WERI-Rb-1 (cell line): ENCODE results near the gene ZNF507.

Experiments
- DNase-seq: peaks from one replicate; pipeline ENCODE4 v3.0.0-alpha.2; 2020
- H3K27ac ChIP-seq: fragments of 250-450 bp; sonication (Bioruptor Pico); 2 replicates; pipeline ENCODE4 v1.5.1; 2020; ENCODE audit warnings: mild to moderate bottlenecking, moderate library complexity
- H3K27me3 ChIP-seq: fragments of 250-450 bp; sonication (Bioruptor Pico); 2 replicates; pipeline ENCODE4 v1.5.1; 2021; ENCODE audit warnings: mild to moderate bottlenecking, low read depth, moderate library complexity; ENCODE audit not compliant: insufficient read depth, severe bottlenecking
- H3K36me3 ChIP-seq: fragments of 250-450 bp; sonication (Bioruptor Pico); 2 replicates; pipeline ENCODE4 v1.5.1; 2020; ENCODE audit warnings: mild to moderate bottlenecking, moderate library complexity
- H3K4me3 ChIP-seq: 2 replicates; pipeline ENCODE4 v1.5.1; 2011; ENCODE audit warnings: low read depth, mild to moderate bottlenecking, control low read depth, low read length
- H3K9me3 ChIP-seq: fragments of 250-450 bp; sonication (Bioruptor Pico); 2 replicates; pipeline ENCODE4 v1.5.1; 2021; ENCODE audit warnings: mild to moderate bottlenecking, moderate library complexity; ENCODE audit not compliant: severe bottlenecking
- CTCF ChIP-seq: IDR thresholded peaks from 2 replicates; pipeline ENCODE4 v1.5.1; 2011; ENCODE audit warnings: low read depth, mild to moderate bottlenecking, control low read depth, inconsistent platforms, low read length

The ZNF507 gene

DNA sequence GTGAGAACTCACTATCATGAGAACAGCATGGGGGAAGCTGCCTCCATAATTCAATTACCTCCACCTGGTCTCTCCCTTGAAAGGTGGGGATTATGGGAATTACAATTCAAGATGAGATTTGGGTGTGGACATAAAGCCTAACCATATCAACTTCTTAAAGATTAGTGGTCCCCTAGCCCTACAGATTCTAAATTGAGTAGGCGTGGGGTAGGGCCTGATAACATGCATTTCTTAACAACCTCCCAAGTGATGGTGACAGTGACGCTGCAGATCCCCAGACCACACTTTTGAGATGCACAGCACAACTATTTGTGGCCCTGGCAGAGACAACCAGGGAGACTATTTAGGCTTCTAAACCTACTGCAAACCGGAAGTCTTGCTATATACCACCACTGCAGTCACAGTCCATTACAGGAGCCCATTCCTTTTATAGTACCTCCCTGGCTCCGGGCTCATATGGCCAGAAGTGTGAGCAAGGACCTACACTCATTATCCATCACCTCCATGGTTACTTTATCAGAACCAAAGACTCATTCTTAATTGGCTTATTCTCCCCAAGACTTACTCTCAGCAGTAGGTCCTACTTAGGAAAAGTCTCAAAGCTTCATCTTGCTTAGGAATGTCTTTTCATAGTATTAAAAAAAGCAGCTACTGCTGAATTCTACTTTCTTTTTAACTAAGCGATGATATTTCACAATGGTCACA, 58.0 kb downstream of the ZNF507 start:
- H3K27ac ChIP-seq = no peak overlapping the region
- peak; percentile 12 for DNase-seq
- TF ChIP-seq CTCF = no peak
- H3K27me3 ChIP-seq = no peaks in the 10 kb centered on the region
- H3K9me3 ChIP-seq = no peaks in the 10 kb centered on the region
- H3K4me3 ChIP-seq = no peak overlapping the region
- H3K36me3 ChIP-seq = peaks cover 2% of the 10 kb centered on the region

DNA sequence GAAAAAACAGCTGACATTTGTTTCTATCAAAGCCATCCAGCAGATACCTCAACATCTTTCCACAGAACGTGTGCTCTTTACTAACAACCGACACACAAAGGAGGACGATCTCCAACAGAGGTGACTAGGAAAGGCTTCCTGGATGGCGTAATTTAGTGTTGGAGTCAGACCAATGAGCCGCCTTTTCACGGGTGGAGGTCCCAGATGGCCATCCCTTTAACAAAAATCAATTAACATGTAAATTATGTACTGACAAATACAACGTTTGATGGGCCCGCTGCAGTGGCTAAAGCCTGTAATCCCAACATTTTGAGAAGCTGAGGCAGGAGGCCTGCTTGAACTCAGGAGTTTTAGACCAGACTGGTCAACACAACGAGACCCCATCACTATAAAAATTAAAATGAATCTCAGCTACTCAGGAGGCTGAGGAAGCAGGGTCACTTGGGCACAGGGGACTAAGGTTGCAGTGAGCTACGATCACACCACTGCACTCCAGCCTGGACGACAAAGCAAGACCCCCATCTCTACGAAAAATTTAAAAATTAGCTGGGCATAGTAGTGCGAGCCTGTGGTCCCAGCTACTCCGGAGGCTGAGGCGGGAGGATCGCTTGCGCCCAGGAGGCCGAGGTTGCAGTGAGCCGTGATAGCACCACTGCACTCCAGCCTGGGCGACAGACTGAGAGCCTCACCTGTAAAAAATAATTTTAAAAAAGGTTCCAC, 59.0 kb downstream of the ZNF507 start:
- Histone ChIP-seq H3K27ac (peak overlapping the region; percentile 92), H3K9me3 (no peaks in the 10 kb centered on the region), H3K27me3 (no peaks in the 10 kb centered on the region), H3K36me3 (peaks cover 11% of the 10 kb centered on the region), H3K4me3 (peak overlapping the region; percentile 52)
- DNase-seq = no peak
- no peak for TF ChIP-seq CTCF

GRCh38 chr19:32404933-32405430, 59.6 kb downstream of the ZNF507 start:
- Histone ChIP-seq H3K27me3 (no peaks in the 10 kb centered on the region), H3K9me3 (no peaks in the 10 kb centered on the region), H3K4me3 (peak overlapping the region; percentile 52), H3K36me3 (peaks cover 17% of the 10 kb centered on the region), H3K27ac (peak overlapping the region; percentile 92)
- DNase-seq = peak; percentile 42
- TF ChIP-seq CTCF = no peak

GRCh38 chr19:32405431-32406160, 60.2 kb downstream of the ZNF507 start, which contains the start of gene DPY19L3:
TSS of gene DPY19L3 (plus strand) at chr19:32405770. CDS start at chr19:32408254, 2,484 bp downstream.
- no peaks in the 10 kb centered on the region for H3K9me3 ChIP-seq
- H3K27ac ChIP-seq = peak within 1 kb of the TSS; percentile 92
- peak; percentile 95 for DNase-seq
- H3K4me3 ChIP-seq = peak within 1 kb of the TSS; percentile 52
- H3K36me3 ChIP-seq = peaks cover 23% of the 10 kb centered on the region
- no peaks in the 10 kb centered on the region for H3K27me3 ChIP-seq
- TF ChIP-seq CTCF = no peak

DNA sequence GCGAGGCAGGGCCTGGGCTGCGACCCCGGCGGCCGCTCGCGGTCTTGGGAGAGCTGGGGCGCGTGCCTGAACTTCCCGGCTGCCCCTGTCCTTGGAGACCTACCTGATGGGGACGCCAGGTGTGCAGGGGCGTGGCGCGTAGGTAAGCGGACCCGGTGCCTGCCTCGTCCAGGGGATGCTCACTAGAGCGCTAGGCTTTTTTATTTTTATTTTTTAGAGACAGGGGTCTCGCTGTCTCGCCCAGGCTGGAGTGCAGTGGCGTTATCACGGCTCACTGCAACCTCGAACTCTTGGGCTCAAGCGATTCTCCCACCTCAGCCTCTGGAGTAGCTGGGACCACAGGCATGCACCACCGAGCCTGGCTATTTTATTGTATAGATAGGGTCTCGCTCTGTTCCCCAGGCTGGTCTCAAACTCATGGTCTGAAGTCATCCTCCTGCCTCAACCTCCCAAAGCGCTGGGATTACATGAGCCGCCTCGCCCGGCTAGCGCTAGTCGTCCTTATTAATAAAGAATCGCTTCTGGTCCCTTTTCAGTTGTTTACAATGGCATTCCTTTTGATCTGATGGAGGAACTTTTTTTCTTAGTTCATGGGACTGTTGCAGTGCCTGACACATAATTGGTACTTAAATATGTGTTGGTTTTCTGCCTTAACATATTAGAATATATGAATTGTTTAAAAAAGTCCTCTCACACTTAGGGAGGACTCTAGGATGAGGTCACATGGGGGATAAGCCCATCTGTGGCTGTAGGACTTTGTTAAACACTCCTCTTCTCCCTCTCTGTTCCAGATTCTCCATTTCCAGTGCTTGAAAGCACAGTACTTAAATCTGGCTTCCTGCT, 61.0 kb downstream of the ZNF507 start:
- peaks cover 31% of the 10 kb centered on the region for H3K36me3 ChIP-seq
- no peaks in the 10 kb centered on the region for H3K27me3 ChIP-seq
- no peak for TF ChIP-seq CTCF
- peak overlapping the region; percentile 52 for H3K4me3 ChIP-seq
- DNase-seq = no peak
- H3K27ac ChIP-seq = peak overlapping the region; percentile 92
- H3K9me3 ChIP-seq = no peaks in the 10 kb centered on the region
